Progenitor cell of endocrine pancreas (in vitro differentiated cells): ENCODE data around the gene DMBT1. TPM values are rescaled to one million over a fixed set of nuclear protein-coding genes. Genes with fewer than 3 reads are reported as not detected.

Source experiments
- DNase-seq: peaks from one replicate; pipeline ENCODE4 v3.0.0; 2021; ENCODE audit warnings: low spot score; ENCODE audit not compliant: unreplicated experiment
- H3K27ac Mint-ChIP-seq: 2 replicates; pipeline ENCODE4 v1.8.0; 2021; ENCODE audit warnings: mild to moderate bottlenecking, moderate library complexity, mixed read lengths
- H3K27me3 Mint-ChIP-seq: 2 replicates; pipeline ENCODE4 v1.8.0; 2021; ENCODE audit warnings: mixed read lengths
- H3K36me3 Mint-ChIP-seq: 2 replicates; pipeline ENCODE4 v1.8.0; 2022; ENCODE audit warnings: mixed read lengths; ENCODE audit not compliant: insufficient read depth
- H3K4me1 Mint-ChIP-seq: 2 replicates; pipeline ENCODE4 v1.8.0; 2021; ENCODE audit warnings: low read depth, mixed read lengths
- H3K4me3 Mint-ChIP-seq: 2 replicates; pipeline ENCODE4 v1.8.0; 2021; ENCODE audit warnings: low read depth, mild to moderate bottlenecking, moderate library complexity, mixed read lengths
- H3K9me3 Mint-ChIP-seq: 2 replicates; pipeline ENCODE4 v1.8.0; 2021; ENCODE audit warnings: low read depth, mixed read lengths
- CTCF ChIP-seq: fragments of 200-600 bp; sonication (generic); IDR thresholded peaks from one replicate; pipeline ENCODE4 v1.5.0; 2021; ENCODE audit warnings: antibody characterized with exemption, mild to moderate bottlenecking; ENCODE audit not compliant: unreplicated experiment
- total RNA-seq: library from RNA; stranded (reverse); gene quantifications from 2 replicates; pipeline ENCODE4 v1.2.1, GENCODE V29; 2021

The DMBT1 gene
- total RNA-seq, 1 donor from 2014 or later: 1.0 TPM

GRCh38 chr10:122546242-122546641 lies 14.3 kb upstream of the DMBT1 start:
- no peaks in the 10 kb centered on the region for H3K36me3 Mint-ChIP-seq
- TF ChIP-seq CTCF: no peak
- H3K27ac Mint-ChIP-seq: no peak overlapping the region
- peaks cover 2% of the 10 kb centered on the region for H3K4me1 Mint-ChIP-seq
- no peaks in the 10 kb centered on the region for H3K9me3 Mint-ChIP-seq
- no peak for DNase-seq
- peaks cover 44% of the 10 kb centered on the region for H3K27me3 Mint-ChIP-seq
- no peak overlapping the region for H3K4me3 Mint-ChIP-seq

GRCh38 chr10:122548407-122549085 lies 12.0 kb upstream of the DMBT1 start:
- Mint-ChIP-seq H3K27me3 (peaks cover 40% of the 10 kb centered on the region), H3K36me3 (no peaks in the 10 kb centered on the region), H3K4me1 (peaks cover 2% of the 10 kb centered on the region), H3K4me3 (no peak overlapping the region), H3K27ac (no peak overlapping the region), H3K9me3 (no peaks in the 10 kb centered on the region)
- DNase-seq: no peak
- no peak for TF ChIP-seq CTCF

- no peak overlapping the region for H3K27ac Mint-ChIP-seq
Measured at GRCh38 chr10:122549636-122550035, 10.9 kb upstream of the DMBT1 start.

GRCh38 chr10:122550427-122550826 lies 10.1 kb upstream of the DMBT1 start:
- H3K4me1 Mint-ChIP-seq: peaks cover 2% of the 10 kb centered on the region

More at GRCh38 chr10:122549636-122550035, 10.9 kb upstream of the DMBT1 start:
- no peaks in the 10 kb centered on the region for H3K36me3 Mint-ChIP-seq
- peaks cover 34% of the 10 kb centered on the region for H3K27me3 Mint-ChIP-seq
- TF ChIP-seq CTCF: no peak
- H3K4me3 Mint-ChIP-seq: no peak overlapping the region
- H3K4me1 Mint-ChIP-seq: peaks cover 2% of the 10 kb centered on the region
- DNase-seq: no peak
- no peaks in the 10 kb centered on the region for H3K9me3 Mint-ChIP-seq

GRCh38 chr10:122550983-122551382 lies 9.6 kb upstream of the DMBT1 start:
- no peaks in the 10 kb centered on the region for H3K9me3 Mint-ChIP-seq
- H3K4me1 Mint-ChIP-seq: peaks cover 2% of the 10 kb centered on the region
- no peak overlapping the region for H3K27ac Mint-ChIP-seq
- H3K27me3 Mint-ChIP-seq: peaks cover 42% of the 10 kb centered on the region
- H3K4me3 Mint-ChIP-seq: no peak overlapping the region
- no peaks in the 10 kb centered on the region for H3K36me3 Mint-ChIP-seq
- DNase-seq: no peak
- no peak for TF ChIP-seq CTCF

More at GRCh38 chr10:122550427-122550826, 10.1 kb upstream of the DMBT1 start:
- DNase-seq: no peak
- H3K27ac Mint-ChIP-seq: no peak overlapping the region
- no peaks in the 10 kb centered on the region for H3K9me3 Mint-ChIP-seq
- H3K4me3 Mint-ChIP-seq: no peak overlapping the region
- TF ChIP-seq CTCF: no peak
- H3K36me3 Mint-ChIP-seq: no peaks in the 10 kb centered on the region
- H3K27me3 Mint-ChIP-seq: peaks cover 39% of the 10 kb centered on the region
